Smooth muscle cell (in vitro differentiated cells): ENCODE results near the gene CALCOCO1. TPM values are rescaled to one million over a fixed set of nuclear protein-coding genes. Genes with fewer than 3 reads are reported as not detected.

Experiments
- DNase-seq: peaks from one replicate; lab custom pipeline; 2025; ENCODE audit not compliant: unreplicated experiment; lab: John Stamatoyannopoulos, UW
- H2AFZ ChIP-seq: fragments of 200-600 bp; sonication (generic); 2 replicates; pipeline ENCODE4 v1.6.0; 2016; ENCODE audit warnings: antibody characterized with exemption, low read depth, mild to moderate bottlenecking
- H3F3A ChIP-seq: fragments of 200-600 bp; sonication (generic); 2 replicates; pipeline ENCODE4 v1.6.0; 2017; ENCODE audit warnings: antibody characterized with exemption, low read depth
- H3K27ac ChIP-seq: fragments of 200-600 bp; sonication (generic); 2 replicates; pipeline ENCODE4 v1.5.1; 2016; ENCODE audit warnings: low read depth, mild to moderate bottlenecking
- H3K27me3 ChIP-seq: fragments of 200-600 bp; sonication (generic); 2 replicates; pipeline ENCODE4 v1.6.1; 2016; ENCODE audit warnings: low read depth, mild to moderate bottlenecking
- H3K36me3 ChIP-seq: fragments of 200-600 bp; sonication (generic); 2 replicates; pipeline ENCODE4 v1.5.1; 2016; ENCODE audit warnings: low read depth
- H3K4me1 ChIP-seq: fragments of 200-600 bp; sonication (generic); 2 replicates; pipeline ENCODE4 v1.5.1; 2016; ENCODE audit warnings: low read depth
- H3K4me2 ChIP-seq: fragments of 200-600 bp; sonication (generic); 2 replicates; pipeline ENCODE4 v1.6.0; 2016; ENCODE audit warnings: mild to moderate bottlenecking
- H3K4me3 ChIP-seq: fragments of 200-600 bp; sonication (generic); 2 replicates; pipeline ENCODE4 v1.5.1; 2016; ENCODE audit warnings: mild to moderate bottlenecking
- H3K79me2 ChIP-seq: fragments of 200-600 bp; sonication (generic); 2 replicates; pipeline ENCODE4 v1.6.0; 2016; ENCODE audit warnings: low read depth, mild to moderate bottlenecking
- H3K9ac ChIP-seq: fragments of 200-600 bp; sonication (generic); 2 replicates; pipeline ENCODE4 v1.6.0; 2016; ENCODE audit warnings: low read depth
- H3K9me3 ChIP-seq: fragments of 200-600 bp; sonication (generic); replicated peaks from 2 replicates; pipeline ENCODE4 v1.5.1; 2016; ENCODE audit warnings: low read depth
- H4K20me1 ChIP-seq: fragments of 200-600 bp; sonication (generic); 2 replicates; pipeline ENCODE4 v1.6.0; 2016; ENCODE audit warnings: low read depth
- CTCF ChIP-seq: fragments of 200-600 bp; sonication (generic); IDR thresholded peaks from 2 replicates; pipeline ENCODE4 v1.5.1; 2017; ENCODE audit warnings: borderline replicate concordance, mild to moderate bottlenecking, antibody characterized with exemption; ENCODE audit not compliant: insufficient read depth, poor library complexity, severe bottlenecking
- WGBS: methylation state at CpG from one replicate; pipeline ENCODE4 v1.1.7; 2016; ENCODE audit warnings: low lambda C conversion rate; 5-methylcytosine and 5-hydroxymethylcytosine counted together
- polyA plus RNA-seq: library from polyadenylated mRNA; unstranded; fragments of >200 nt; fragmentation: Nextera tagmentation; extraction: Ambion mirVana; gene quantifications from 2 replicates; pipeline ENCODE4 v1.2.1, GENCODE V29; 2016
- total RNA-seq: library from RNA; depleted of rRNA; stranded (reverse); fragments of >200 nt; gene quantifications from 2 replicates; pipeline ENCODE4 v1.2.3, GENCODE V29; 2014

The CALCOCO1 gene
- total and polyA plus RNA-seq, 2 experiments from 2014 or later = 46.5 to 52.0 TPM

- Histone ChIP-seq H3K4me3 (no peak overlapping the region), H3K4me2 (peak overlapping the region; percentile 79), H3F3A (no peaks in the 10 kb centered on the region), H3K79me2 (no peaks in the 10 kb centered on the region), H4K20me1 (no peaks in the 10 kb centered on the region), H3K9me3 (no peaks in the 10 kb centered on the region), H3K36me3 (no peaks in the 10 kb centered on the region), H3K4me1 (peaks cover 11% of the 10 kb centered on the region), H3K9ac (no peak overlapping the region), H3K27me3 (peaks cover 84% of the 10 kb centered on the region), H2AFZ (peak overlapping the region; percentile 71), H3K27ac (no peak overlapping the region)
- peak; percentile 82 for TF ChIP-seq CTCF
- peak; percentile 22 for DNase-seq
- 9% methylated on average over 17 of the region's 17 CpGs for WGBS
These were observed 30.0 kb upstream of the CALCOCO1 start for GRCh38 chr12:53757101-53757770.

- Histone ChIP-seq H3K9me3 (no peaks in the 10 kb centered on the region), H3K27ac (no peak overlapping the region), H2AFZ (peak overlapping the region; percentile 71), H3K36me3 (no peaks in the 10 kb centered on the region), H3K4me2 (peak overlapping the region; percentile 79), H3K4me1 (peaks cover 15% of the 10 kb centered on the region), H3K4me3 (no peak overlapping the region), H3K79me2 (no peaks in the 10 kb centered on the region), H3K9ac (no peak overlapping the region), H4K20me1 (no peaks in the 10 kb centered on the region), H3F3A (no peaks in the 10 kb centered on the region), H3K27me3 (peaks cover 86% of the 10 kb centered on the region)
- DNase-seq = no peak
- WGBS = 72% methylated on average over 5 of the region's 5 CpGs
- TF ChIP-seq CTCF = no peak
These were observed 29.2 kb upstream of the CALCOCO1 start for GRCh38 chr12:53756300-53757100.

GRCh38 chr12:53755893-53756292 is 28.6 kb upstream of the CALCOCO1 start:
- Histone ChIP-seq H3K4me2 (no peak overlapping the region), H3K4me1 (peaks cover 19% of the 10 kb centered on the region), H3K27me3 (peaks cover 86% of the 10 kb centered on the region), H3K36me3 (no peaks in the 10 kb centered on the region), H3K27ac (no peak overlapping the region), H3F3A (no peaks in the 10 kb centered on the region), H3K9me3 (no peaks in the 10 kb centered on the region), H3K79me2 (no peaks in the 10 kb centered on the region), H2AFZ (no peak overlapping the region), H4K20me1 (no peaks in the 10 kb centered on the region), H3K4me3 (no peak overlapping the region), H3K9ac (no peak overlapping the region)
- no peak for TF ChIP-seq CTCF
- no peak for DNase-seq
- 33% methylated on average over 3 of the region's 3 CpGs for WGBS
